Middle frontal gyrus (tissue), 1 donor: Measurements from ENCODE around the gene TMEM130.
"Not testable (repeated sequence)": the region's sequence is repeated elsewhere in the genome, so short reads cannot be mapped to it uniquely, and the experiment has no call there.

Source experiments
- DNase-seq: peaks from one replicate; pipeline ENCODE4 v3.0.0-alpha.2; 2015; ENCODE audit warnings: low spot score; ENCODE audit errors: extremely low spot score

TMEM130 gene

GRCh38 chr7:98877692-98878364 lies 8.0 kb upstream of the TMEM130 start:
- no peak for DNase-seq

- no peak for DNase-seq
Measured at GRCh38 chr7:98877146-98877545, 7.3 kb upstream of the TMEM130 start.

- no peak for DNase-seq
Measured at GRCh38 chr7:98875501-98875900, 5.7 kb upstream of the TMEM130 start.

- DNase-seq, result no peak
Measured at GRCh38 chr7:98874942-98875341, 5.1 kb upstream of the TMEM130 start.

- not testable (repeated sequence) for DNase-seq
Measured at GRCh38 chr7:98873610-98874009, 3.8 kb upstream of the TMEM130 start.

- no peak for DNase-seq
Measured at GRCh38 chr7:98872328-98872924, 2.6 kb upstream of the TMEM130 start.

- no peak for DNase-seq
Measured at GRCh38 chr7:98870807-98871491, 1.1 kb upstream of the TMEM130 start.

- peak; percentile 36 for DNase-seq
Measured at GRCh38 chr7:98870121-98870651, 372 bp upstream of the TMEM130 start.

GRCh38 chr7:98869027-98869596 lies 702 bp downstream of the TMEM130 start:
- DNase-seq, result peak; percentile 13

- no peak for DNase-seq
Measured at GRCh38 chr7:98868450-98868849, 1.4 kb downstream of the TMEM130 start.

- DNase-seq, result no peak
Measured at GRCh38 chr7:98866765-98867164, 3.0 kb downstream of the TMEM130 start.

GRCh38 chr7:98866351-98866750 lies 3.5 kb downstream of the TMEM130 start:
- no peak for DNase-seq

- no peak for DNase-seq
Measured at GRCh38 chr7:98864731-98865453, 4.9 kb downstream of the TMEM130 start.

- no peak for DNase-seq
Measured at GRCh38 chr7:98863601-98864000, 6.2 kb downstream of the TMEM130 start.

- no peak for DNase-seq
Measured at GRCh38 chr7:98862716-98863420, 6.9 kb downstream of the TMEM130 start.

GRCh38 chr7:98862203-98862602 lies 7.6 kb downstream of the TMEM130 start:
- DNase-seq, result no peak

- no peak for DNase-seq
Measured at GRCh38 chr7:98860071-98860470, 9.7 kb downstream of the TMEM130 start.

- DNase-seq, result no peak
Measured at GRCh38 chr7:98855610-98856422, 14.0 kb downstream of the TMEM130 start.

- no peak for DNase-seq
Measured at GRCh38 chr7:98852826-98853225, 17.0 kb downstream of the TMEM130 start.

- DNase-seq, result no peak
Measured at GRCh38 chr7:98848918-98849317, 20.9 kb downstream of the TMEM130 start.
